T-helper 17 cell (primary cell): ENCODE measurements around the gene DNAJC22. TPM values are rescaled to one million over a fixed set of nuclear protein-coding genes. Genes with fewer than 3 reads are reported as not detected.

Source experiments
- ATAC-seq: fragments of 150-1000 bp; cut with Tn5 transposase; 2 replicates; pipeline ENCODE4 v1.10.0; 2021; ENCODE audit warnings: mild to moderate bottlenecking, moderate library complexity
- DNase-seq, 3 donors: peaks; one replicate each; pipeline versions ENCODE4 v3.0.0 to v3.0.0-alpha.2; 2020 to 2021
- H3K9me3 ChIP-seq: one replicate; pipeline ENCODE4 v1.7.0; 2013; ENCODE audit warnings: low read length, mild to moderate bottlenecking; ENCODE audit not compliant: control insufficient read depth, poor library complexity, severe bottlenecking
- H3K27ac Mint-ChIP-seq: one replicate; pipeline ENCODE4 v1.8.0; 2022; ENCODE audit warnings: mild to moderate bottlenecking, moderate library complexity, mixed read lengths
- H3K27me3 Mint-ChIP-seq: one replicate; pipeline ENCODE4 v1.8.0; 2022; ENCODE audit warnings: mixed read lengths
- H3K36me3 Mint-ChIP-seq: one replicate; pipeline ENCODE4 v1.8.0; 2022; ENCODE audit warnings: low read depth, mixed read lengths
- H3K4me1 Mint-ChIP-seq: one replicate; pipeline ENCODE4 v1.8.0; 2022; ENCODE audit warnings: mild to moderate bottlenecking, mixed read lengths
- H3K4me3 Mint-ChIP-seq: one replicate; pipeline ENCODE4 v1.8.0; 2022; ENCODE audit warnings: mild to moderate bottlenecking, moderate library complexity, mixed read lengths
- total RNA-seq, 4 donors: library from RNA in 2 of 4; stranded (reverse) in 2 of 4; gene quantifications; one replicate each; pipeline ENCODE4 v1.2.3 and lab custom pipeline; 2022 to 2026

Gene DNAJC22
- total RNA-seq, 2 donors from 2014 or later = not detected

- Mint-ChIP-seq H3K4me1 (peaks cover 24% of the 10 kb centered on the region), H3K4me3 (no peak overlapping the region), H3K27me3 (peaks cover 67% of the 10 kb centered on the region), H3K36me3 (peaks cover 2% of the 10 kb centered on the region), H3K27ac (no peak overlapping the region)
- no peak for ATAC-seq
- no peaks in the 10 kb centered on the region for H3K9me3 ChIP-seq
- DNase-seq = no peak
Measured at GRCh38 chr12:49334226-49334625, 12.5 kb upstream of the DNAJC22 start.

GRCh38 chr12:49334681-49335080 is 12.0 kb upstream of the DNAJC22 start:
- no peak overlapping the region for H3K27ac Mint-ChIP-seq
- H3K9me3 ChIP-seq = no peaks in the 10 kb centered on the region
- DNase-seq (no peak), ATAC-seq (no peak)
- peaks cover 70% of the 10 kb centered on the region for H3K27me3 Mint-ChIP-seq
- peaks cover 2% of the 10 kb centered on the region for H3K36me3 Mint-ChIP-seq
- peaks cover 24% of the 10 kb centered on the region for H3K4me1 Mint-ChIP-seq
- no peak overlapping the region for H3K4me3 Mint-ChIP-seq

- peaks cover 75% of the 10 kb centered on the region for H3K27me3 Mint-ChIP-seq
- peaks cover 2% of the 10 kb centered on the region for H3K36me3 Mint-ChIP-seq
- H3K4me3 Mint-ChIP-seq = peak overlapping the region; percentile 21
- DNase-seq = no peak
- H3K4me1 Mint-ChIP-seq = peaks cover 24% of the 10 kb centered on the region
- H3K9me3 ChIP-seq = no peaks in the 10 kb centered on the region
- no peak for ATAC-seq
- H3K27ac Mint-ChIP-seq = no peak overlapping the region
Measured at GRCh38 chr12:49335118-49335954, 11.4 kb upstream of the DNAJC22 start.

GRCh38 chr12:49335955-49336644 is 10.6 kb upstream of the DNAJC22 start:
- H3K27ac Mint-ChIP-seq = no peak overlapping the region
- peaks cover 82% of the 10 kb centered on the region for H3K27me3 Mint-ChIP-seq
- no peak overlapping the region for H3K4me3 Mint-ChIP-seq
- no peaks in the 10 kb centered on the region for H3K9me3 ChIP-seq
- H3K36me3 Mint-ChIP-seq = peaks cover 2% of the 10 kb centered on the region
- DNase-seq (no peak), ATAC-seq (no peak)
- H3K4me1 Mint-ChIP-seq = peaks cover 24% of the 10 kb centered on the region

- Mint-ChIP-seq H3K4me1 (peaks cover 24% of the 10 kb centered on the region), H3K27me3 (peaks cover 76% of the 10 kb centered on the region), H3K36me3 (peaks cover 2% of the 10 kb centered on the region), H3K4me3 (peak within 1 kb of the TSS; percentile 82), H3K27ac (peak within 1 kb of the TSS; percentile 37)
- DNase-seq = peak; percentile 85 to 92 (median 87)
- no peaks in the 10 kb centered on the region for H3K9me3 ChIP-seq
- ATAC-seq = peak; percentile 97
Measured at GRCh38 chr12:49336645-49337584, 9.8 kb upstream of the DNAJC22 start, which contains the start of gene C1QL4. C1QL4 (minus strand) TSS chr12:49337188; CDS start chr12:49336477, 711 bp downstream.

- H3K9me3 ChIP-seq = no peaks in the 10 kb centered on the region
- DNase-seq (no peak), ATAC-seq (no peak)
- Mint-ChIP-seq H3K4me3 (no peak overlapping the region), H3K27me3 (peaks cover 73% of the 10 kb centered on the region), H3K4me1 (peaks cover 28% of the 10 kb centered on the region), H3K36me3 (peaks cover 2% of the 10 kb centered on the region), H3K27ac (no peak overlapping the region)
Measured at GRCh38 chr12:49338830-49339463, 7.7 kb upstream of the DNAJC22 start.

GRCh38 chr12:49339464-49339861 is 7.2 kb upstream of the DNAJC22 start:
- ATAC-seq = no peak
- Mint-ChIP-seq H3K27me3 (peaks cover 73% of the 10 kb centered on the region), H3K4me1 (peaks cover 31% of the 10 kb centered on the region), H3K27ac (no peak overlapping the region), H3K36me3 (peaks cover 2% of the 10 kb centered on the region), H3K4me3 (no peak overlapping the region)
- H3K9me3 ChIP-seq = no peaks in the 10 kb centered on the region
- DNase-seq = no peak

GRCh38 chr12:49340095-49340870 is 6.4 kb upstream of the DNAJC22 start:
- peaks cover 28% of the 10 kb centered on the region for H3K4me1 Mint-ChIP-seq
- peaks cover 2% of the 10 kb centered on the region for H3K36me3 Mint-ChIP-seq
- no peak for ATAC-seq
- no peaks in the 10 kb centered on the region for H3K9me3 ChIP-seq
- H3K27me3 Mint-ChIP-seq = peaks cover 64% of the 10 kb centered on the region
- H3K27ac Mint-ChIP-seq = no peak overlapping the region
- peak overlapping the region; percentile 33 for H3K4me3 Mint-ChIP-seq
- DNase-seq = no peak

GRCh38 chr12:49340971-49341776 is 5.5 kb upstream of the DNAJC22 start:
- H3K4me3 Mint-ChIP-seq = no peak overlapping the region
- H3K27me3 Mint-ChIP-seq = peaks cover 62% of the 10 kb centered on the region
- H3K36me3 Mint-ChIP-seq = peaks cover 2% of the 10 kb centered on the region
- no peak for ATAC-seq
- no peaks in the 10 kb centered on the region for H3K9me3 ChIP-seq
- no peak overlapping the region for H3K27ac Mint-ChIP-seq
- H3K4me1 Mint-ChIP-seq = peaks cover 34% of the 10 kb centered on the region
- DNase-seq = no peak

GRCh38 chr12:49341777-49342065 is 5.0 kb upstream of the DNAJC22 start:
- no peak overlapping the region for H3K27ac Mint-ChIP-seq
- no peak for ATAC-seq
- DNase-seq = no peak
- peaks cover 38% of the 10 kb centered on the region for H3K4me1 Mint-ChIP-seq
- peak overlapping the region; percentile 36 for H3K4me3 Mint-ChIP-seq
- peaks cover 65% of the 10 kb centered on the region for H3K27me3 Mint-ChIP-seq
- no peaks in the 10 kb centered on the region for H3K9me3 ChIP-seq
- H3K36me3 Mint-ChIP-seq = peaks cover 4% of the 10 kb centered on the region

GRCh38 chr12:49342066-49342913 is 4.4 kb upstream of the DNAJC22 start:
- Mint-ChIP-seq H3K27ac (no peak overlapping the region), H3K27me3 (peaks cover 65% of the 10 kb centered on the region), H3K4me1 (peaks cover 38% of the 10 kb centered on the region), H3K4me3 (peak overlapping the region; percentile 85), H3K36me3 (peaks cover 4% of the 10 kb centered on the region)
- ATAC-seq (peak; percentile 77), DNase-seq (peak; percentile 59 to 62 (median 61))
- no peaks in the 10 kb centered on the region for H3K9me3 ChIP-seq
